Activated CD4-positive, alpha-beta T cell treated with anti-CD3 and anti-CD28 coated beads, Interleukin-2, amount 50 U/mL, for 24 hours (primary cell): Measurements from ENCODE around the gene SOX18.

Source experiments
- DNase-seq, 2 donors: peaks; one replicate each; pipeline ENCODE4 v3.0.0-alpha.2; 2020; ENCODE audit warnings: low read depth in 1 of 2, low spot score in 1 of 2

Gene SOX18

GRCh38 chr20:64038565-64039292 is 10.7 kb downstream of the SOX18 start:
- peak; percentile 56 to 62 for DNase-seq

GRCh38 chr20:64038224-64038564 is 11.2 kb downstream of the SOX18 start:
- no peak for DNase-seq

- no peak for DNase-seq
These were observed 11.8 kb downstream of the SOX18 start for GRCh38 chr20:64037498-64038213.

GRCh38 chr20:64037199-64037497 is 12.3 kb downstream of the SOX18 start:
- DNase-seq = no peak

GRCh38 chr20:64036346-64037198 is 12.9 kb downstream of the SOX18 start:
- DNase-seq = no peak

- DNase-seq = no peak
These were observed 13.5 kb downstream of the SOX18 start, which contains the start of gene C20orf204 for GRCh38 chr20:64035933-64036345. Gene C20orf204, plus strand, starts transcription at chr20:64036182. Its CDS starts 142 bp downstream, at chr20:64036324.

- DNase-seq = no peak
These were observed 14.1 kb downstream of the SOX18 start for GRCh38 chr20:64035066-64035932.

GRCh38 chr20:64033981-64034493 is 15.4 kb downstream of the SOX18 start:
- DNase-seq = no peak

GRCh38 chr20:64032706-64033624 is 16.5 kb downstream of the SOX18 start:
- DNase-seq = no peak

- no peak for DNase-seq
These were observed 17.6 kb downstream of the SOX18 start for GRCh38 chr20:64031822-64032314.

- DNase-seq = no peak
These were observed 18.9 kb downstream of the SOX18 start for GRCh38 chr20:64030371-64031134.

- no peak for DNase-seq
These were observed 19.9 kb downstream of the SOX18 start for GRCh38 chr20:64029293-64030117.

GRCh38 chr20:64027981-64028685 is 21.3 kb downstream of the SOX18 start:
- no peak for DNase-seq

- no peak for DNase-seq
These were observed 23.5 kb downstream of the SOX18 start for GRCh38 chr20:64025826-64026412.

- DNase-seq = no peak
These were observed 24.2 kb downstream of the SOX18 start for GRCh38 chr20:64025101-64025825.
